DMS 273 treated with DMSO at 0.1 percent for 48 hours (cell line): ENCODE results near the gene SIPA1L3.
"Not testable (repeated sequence)": the region's sequence is repeated elsewhere in the genome, so short reads cannot be mapped to it uniquely, and the experiment has no call there.

Experiments
- DNase-seq: peaks from one replicate; lab custom pipeline; 2025; lab: John Stamatoyannopoulos, UW

SIPA1L3 gene

DNA sequence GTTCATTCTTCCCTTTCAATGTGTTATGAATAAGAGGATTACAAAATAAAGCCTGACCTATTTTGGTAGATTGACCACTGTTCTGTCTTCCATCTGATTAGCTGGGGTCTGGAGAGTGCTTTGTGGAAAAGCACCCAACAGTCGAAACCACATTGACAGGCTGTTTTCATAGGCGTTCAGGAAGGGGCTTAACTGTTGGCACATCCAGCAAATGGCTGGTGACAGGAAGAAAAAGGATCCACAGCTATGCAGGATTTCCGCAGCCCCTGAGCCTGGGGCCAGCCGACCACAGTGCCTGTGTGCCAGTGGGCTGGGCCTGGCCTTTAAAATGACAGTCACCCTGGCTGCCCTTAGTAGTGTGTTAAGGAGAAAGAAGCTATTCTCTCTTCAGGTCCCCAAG, 113.3 kb downstream of the SIPA1L3 start:
- no peak for DNase-seq

- no peak for DNase-seq
Observed at GRCh38 chr19:38021352-38021751, 114.3 kb downstream of the SIPA1L3 start.

DNA sequence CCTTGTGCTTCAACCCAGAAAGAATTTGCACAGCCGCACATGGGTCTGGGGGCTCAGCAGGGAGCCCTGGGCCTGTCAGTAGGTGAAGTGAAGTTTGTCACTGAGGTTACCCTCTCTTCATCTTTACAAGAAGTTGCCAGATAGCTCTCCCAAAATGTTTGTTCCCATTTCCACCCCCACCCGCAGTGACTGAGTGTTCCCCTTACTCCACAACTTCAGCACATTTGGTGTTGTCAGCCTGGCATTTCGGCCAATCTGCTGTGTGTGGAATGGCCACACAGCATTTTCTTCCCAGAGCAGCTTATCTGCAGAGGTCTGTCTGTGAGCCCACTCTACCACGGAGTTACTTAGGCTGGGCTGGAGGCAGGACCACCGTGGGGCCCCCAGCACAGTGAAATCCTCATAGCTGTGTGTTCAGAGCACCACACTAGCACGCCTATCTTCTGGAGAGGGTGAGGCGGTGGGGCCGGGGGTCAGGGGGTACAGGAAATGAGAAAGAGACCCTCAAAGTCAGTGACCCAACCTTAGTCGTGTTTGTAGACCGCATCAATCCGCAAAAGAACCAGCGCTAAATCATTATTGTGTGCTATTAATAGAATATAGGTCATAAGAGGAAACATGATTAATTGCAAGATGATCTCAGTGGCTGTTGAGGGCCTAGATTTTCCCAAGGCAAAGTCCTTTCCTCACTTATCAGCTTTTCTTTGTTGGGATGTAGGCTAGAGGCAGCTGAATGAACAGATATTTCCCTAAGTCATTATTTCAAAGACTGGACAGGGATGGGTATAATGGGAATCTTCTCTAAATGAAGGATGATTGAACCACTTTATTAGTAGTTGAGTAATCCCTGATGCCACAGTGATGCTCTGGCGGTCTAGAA, 116.0 kb downstream of the SIPA1L3 start:
- no peak for DNase-seq

- DNase-seq, result no peak
Observed at GRCh38 chr19:38023671-38024541, 116.9 kb downstream of the SIPA1L3 start.

- peak; percentile 50 for DNase-seq
Observed at GRCh38 chr19:38024992-38025908, 118.2 kb downstream of the SIPA1L3 start.

GRCh38 chr19:38025909-38026307, 118.9 kb downstream of the SIPA1L3 start:
- no peak for DNase-seq

- DNase-seq, result no peak
Observed at GRCh38 chr19:38028913-38029510, 122.0 kb downstream of the SIPA1L3 start.

- DNase-seq, result not testable (repeated sequence)
Observed at GRCh38 chr19:38030001-38030400, 123.0 kb downstream of the SIPA1L3 start.

DNA sequence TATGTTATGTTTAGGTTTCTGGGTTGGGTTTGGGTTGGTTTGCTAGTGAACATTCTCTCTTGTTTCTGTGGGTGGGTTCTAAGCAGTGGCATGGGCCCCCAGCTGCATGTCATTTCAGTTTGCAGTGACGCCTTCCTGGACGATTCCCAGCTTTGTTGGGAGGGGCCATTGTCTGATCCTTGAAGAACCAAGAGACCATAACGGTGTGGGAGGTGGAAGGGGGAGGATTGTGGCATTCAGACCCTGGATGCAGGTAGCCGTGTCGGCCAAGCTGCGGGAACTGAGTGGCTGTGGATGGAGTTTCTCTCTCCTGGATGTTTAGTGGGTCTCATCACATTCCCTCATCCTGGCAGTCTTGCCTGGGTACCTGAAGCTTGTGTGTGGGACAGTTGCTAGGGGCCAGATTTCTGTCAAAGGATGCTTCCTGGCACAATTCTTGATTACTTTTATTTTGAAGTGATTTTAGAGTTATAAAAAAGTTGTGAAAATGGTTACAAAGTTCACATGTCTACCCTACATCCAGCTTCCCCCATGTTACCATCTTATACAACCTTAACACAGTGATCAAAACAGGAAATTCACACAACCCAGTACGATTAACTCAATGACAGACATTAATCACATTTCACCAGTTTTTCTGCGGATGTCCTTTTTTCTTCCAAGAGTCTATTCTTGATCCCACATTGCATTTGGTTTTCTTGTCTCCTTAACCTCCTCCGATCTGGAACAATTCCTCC, 123.8 kb downstream of the SIPA1L3 start:
- DNase-seq, result no peak

DNA sequence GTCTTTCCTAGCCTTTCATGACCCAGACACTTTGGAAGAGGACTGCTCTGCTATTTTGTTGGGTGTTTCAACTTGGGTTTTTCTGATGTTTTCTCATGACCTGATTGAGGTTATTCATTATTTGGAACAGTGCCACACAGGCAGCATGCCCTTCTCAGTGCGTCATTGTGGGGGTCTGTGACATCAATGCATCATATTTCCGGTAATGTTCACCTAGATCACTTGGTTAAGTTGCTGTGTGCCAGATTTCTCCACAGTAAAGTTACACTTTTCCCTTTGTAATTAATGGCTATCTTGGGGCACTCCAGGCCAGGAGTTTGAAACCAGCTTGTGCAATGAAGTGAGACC, 124.4 kb downstream of the SIPA1L3 start:
- DNase-seq, result no peak

DNA sequence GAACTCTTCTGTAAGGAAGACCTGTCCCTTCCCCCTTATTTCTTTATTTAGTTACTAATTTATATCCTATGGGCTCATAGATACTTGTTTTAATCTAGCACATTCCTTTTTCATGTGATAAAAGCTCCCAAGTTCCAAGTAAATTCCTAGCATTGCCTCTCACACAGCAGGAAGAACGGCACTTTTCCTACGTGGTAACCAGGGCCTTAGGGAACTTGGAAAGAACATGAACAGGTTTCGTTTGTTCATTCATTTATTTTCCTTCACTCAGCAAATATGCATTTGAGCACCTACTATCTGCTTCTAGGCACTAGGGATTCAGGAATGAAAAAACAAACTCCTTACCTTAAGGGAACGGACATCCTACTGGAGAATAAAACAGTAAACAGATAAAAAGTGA, 125.1 kb downstream of the SIPA1L3 start:
- DNase-seq, result no peak

- no peak for DNase-seq
Observed at GRCh38 chr19:38032951-38033350, 125.9 kb downstream of the SIPA1L3 start.

GRCh38 chr19:38033658-38034491, 126.9 kb downstream of the SIPA1L3 start:
- DNase-seq, result no peak

- peak; percentile 38 for DNase-seq
Observed at GRCh38 chr19:38034492-38034860, 127.5 kb downstream of the SIPA1L3 start.

- DNase-seq, result no peak
Observed at GRCh38 chr19:38035515-38036495, 128.8 kb downstream of the SIPA1L3 start.

- peak; percentile 88 for DNase-seq
Observed at GRCh38 chr19:38036707-38037611, 130.0 kb downstream of the SIPA1L3 start.

GRCh38 chr19:38039966-38040365, 133.0 kb downstream of the SIPA1L3 start:
- no peak for DNase-seq

GRCh38 chr19:38042132-38042531, 135.1 kb downstream of the SIPA1L3 start:
- no peak for DNase-seq
